ENCODE data around the gene GNAQ. TPM values are rescaled to one million over a fixed set of nuclear protein-coding genes. Genes with fewer than 3 reads are reported as not detected.

The GNAQ gene
- total and polyA plus RNA-seq, 2 of the 13 experiments (the other 11 are each of a cell fraction or from before 2014, with no cell fraction given) = 16.5 to 17.7 TPM

DNA sequence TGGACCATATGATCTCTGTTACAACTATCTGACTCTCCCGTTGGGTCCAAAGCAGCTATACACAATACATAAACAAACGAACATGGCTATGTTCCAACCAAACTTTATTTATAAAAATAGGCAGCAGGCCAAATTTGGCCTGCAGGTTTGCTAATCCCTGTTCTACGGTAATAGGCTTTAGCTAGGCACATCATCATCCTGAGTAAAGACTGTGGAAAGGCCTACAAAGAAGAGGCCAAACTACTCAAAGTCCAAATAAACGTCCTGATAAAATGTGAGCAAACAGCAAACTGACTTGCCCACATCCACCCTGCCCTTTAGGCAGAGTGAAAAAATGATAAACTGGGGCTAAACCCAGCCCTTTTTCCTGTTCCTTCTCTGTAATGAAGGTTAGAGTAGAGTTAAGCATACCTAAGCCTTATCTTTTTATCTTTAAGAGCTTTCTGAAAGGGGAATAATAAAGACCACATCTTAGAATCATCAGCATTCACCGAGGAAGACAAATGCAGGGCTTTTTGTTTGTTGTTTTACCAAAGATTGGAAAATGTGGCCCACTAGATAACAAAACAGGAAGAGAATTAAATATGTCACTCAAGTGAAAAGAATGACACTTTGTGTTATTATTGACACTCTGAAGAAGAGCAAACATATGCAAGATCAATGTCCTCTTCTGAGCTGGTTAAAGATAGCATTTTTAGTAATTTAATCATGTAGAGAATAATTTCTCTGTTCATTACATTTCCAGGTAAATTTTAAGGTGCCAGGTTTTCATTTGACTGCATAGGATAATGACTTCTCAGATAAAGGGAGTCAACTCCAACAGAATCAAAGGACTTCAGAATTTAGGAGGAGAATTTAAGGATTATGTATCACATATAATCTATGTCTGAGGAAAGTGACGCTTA lies 223.5 kb downstream of the GNAQ start (continued):
- TF ChIP-seq, protein P1, sequence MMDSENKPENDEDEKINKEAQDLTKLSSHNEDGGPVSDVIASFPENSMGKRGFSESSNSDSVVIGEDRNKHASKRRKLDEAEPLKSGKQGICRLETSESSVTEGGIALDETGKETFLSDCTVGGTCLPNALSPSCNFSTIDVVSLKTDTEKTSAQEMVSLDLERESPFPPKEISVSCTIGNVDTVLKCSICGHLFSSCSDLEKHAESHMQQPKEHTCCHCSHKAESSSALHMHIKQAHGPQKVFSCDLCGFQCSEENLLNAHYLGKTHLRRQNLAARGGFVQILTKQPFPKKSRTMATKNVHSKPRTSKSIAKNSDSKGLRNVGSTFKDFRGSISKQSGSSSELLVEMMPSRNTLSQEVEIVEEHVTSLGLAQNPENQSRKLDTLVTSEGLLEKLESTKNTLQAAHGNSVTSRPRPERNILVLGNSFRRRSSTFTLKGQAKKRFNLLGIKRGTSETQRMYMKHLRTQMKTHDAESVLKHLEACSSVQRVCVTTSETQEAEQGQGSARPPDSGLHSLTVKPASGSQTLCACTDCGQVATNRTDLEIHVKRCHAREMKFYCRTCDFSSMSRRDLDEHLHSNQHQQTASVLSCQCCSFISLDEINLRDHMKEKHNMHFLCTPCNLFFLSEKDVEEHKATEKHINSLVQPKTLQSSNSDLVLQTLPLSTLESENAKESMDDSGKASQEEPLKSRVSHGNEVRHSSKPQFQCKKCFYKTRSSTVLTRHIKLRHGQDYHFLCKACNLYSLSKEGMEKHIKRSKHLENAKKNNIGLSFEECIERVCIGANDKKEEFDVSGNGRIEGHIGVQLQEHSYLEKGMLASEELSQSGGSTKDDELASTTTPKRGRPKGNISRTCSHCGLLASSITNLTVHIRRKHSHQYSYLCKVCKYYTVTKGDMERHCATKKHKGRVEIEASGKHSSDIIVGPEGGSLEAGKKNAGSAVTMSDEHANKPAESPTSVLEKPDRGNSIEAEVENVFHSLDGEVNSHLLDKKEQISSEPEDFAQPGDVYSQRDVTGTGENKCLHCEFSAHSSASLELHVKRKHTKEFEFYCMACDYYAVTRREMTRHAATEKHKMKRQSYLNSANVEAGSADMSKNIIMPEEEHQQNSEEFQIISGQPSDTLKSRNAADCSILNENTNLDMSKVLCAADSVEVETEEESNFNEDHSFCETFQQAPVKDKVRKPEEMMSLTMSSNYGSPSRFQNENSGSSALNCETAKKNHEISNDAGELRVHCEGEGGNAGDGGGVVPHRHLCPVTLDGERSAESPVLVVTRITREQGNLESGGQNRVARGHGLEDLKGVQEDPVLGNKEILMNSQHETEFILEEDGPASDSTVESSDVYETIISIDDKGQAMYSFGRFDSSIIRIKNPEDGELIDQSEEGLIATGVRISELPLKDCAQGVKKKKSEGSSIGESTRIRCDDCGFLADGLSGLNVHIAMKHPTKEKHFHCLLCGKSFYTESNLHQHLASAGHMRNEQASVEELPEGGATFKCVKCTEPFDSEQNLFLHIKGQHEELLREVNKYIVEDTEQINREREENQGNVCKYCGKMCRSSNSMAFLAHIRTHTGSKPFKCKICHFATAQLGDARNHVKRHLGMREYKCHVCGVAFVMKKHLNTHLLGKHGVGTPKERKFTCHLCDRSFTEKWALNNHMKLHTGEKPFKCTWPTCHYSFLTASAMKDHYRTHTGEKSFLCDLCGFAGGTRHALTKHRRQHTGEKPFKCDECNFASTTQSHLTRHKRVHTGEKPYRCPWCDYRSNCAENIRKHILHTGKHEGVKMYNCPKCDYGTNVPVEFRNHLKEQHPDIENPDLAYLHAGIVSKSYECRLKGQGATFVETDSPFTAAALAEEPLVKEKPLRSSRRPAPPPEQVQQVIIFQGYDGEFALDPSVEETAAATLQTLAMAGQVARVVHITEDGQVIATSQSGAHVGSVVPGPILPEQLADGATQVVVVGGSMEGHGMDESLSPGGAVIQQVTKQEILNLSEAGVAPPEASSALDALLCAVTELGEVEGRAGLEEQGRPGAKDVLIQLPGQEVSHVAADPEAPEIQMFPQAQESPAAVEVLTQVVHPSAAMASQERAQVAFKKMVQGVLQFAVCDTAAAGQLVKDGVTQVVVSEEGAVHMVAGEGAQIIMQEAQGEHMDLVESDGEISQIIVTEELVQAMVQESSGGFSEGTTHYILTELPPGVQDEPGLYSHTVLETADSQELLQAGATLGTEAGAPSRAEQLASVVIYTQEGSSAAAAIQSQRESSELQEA (CRISPR knock-in tag; IDR thresholded peaks at IDR 0.05; ENCODE audit: not compliant biosample characterization) = no peak
- TF ChIP-seq HMGA1 (CRISPR knock-in tag; conservative IDR thresholded peaks at IDR 0.05) = no peak
- no peak for TF ChIP-seq TAF15 (IDR thresholded peaks at IDR 0.05; ENCODE audit: low read depth, low read length, poor library complexity, severe bottlenecking)
- TF ChIP-seq, protein P2, sequence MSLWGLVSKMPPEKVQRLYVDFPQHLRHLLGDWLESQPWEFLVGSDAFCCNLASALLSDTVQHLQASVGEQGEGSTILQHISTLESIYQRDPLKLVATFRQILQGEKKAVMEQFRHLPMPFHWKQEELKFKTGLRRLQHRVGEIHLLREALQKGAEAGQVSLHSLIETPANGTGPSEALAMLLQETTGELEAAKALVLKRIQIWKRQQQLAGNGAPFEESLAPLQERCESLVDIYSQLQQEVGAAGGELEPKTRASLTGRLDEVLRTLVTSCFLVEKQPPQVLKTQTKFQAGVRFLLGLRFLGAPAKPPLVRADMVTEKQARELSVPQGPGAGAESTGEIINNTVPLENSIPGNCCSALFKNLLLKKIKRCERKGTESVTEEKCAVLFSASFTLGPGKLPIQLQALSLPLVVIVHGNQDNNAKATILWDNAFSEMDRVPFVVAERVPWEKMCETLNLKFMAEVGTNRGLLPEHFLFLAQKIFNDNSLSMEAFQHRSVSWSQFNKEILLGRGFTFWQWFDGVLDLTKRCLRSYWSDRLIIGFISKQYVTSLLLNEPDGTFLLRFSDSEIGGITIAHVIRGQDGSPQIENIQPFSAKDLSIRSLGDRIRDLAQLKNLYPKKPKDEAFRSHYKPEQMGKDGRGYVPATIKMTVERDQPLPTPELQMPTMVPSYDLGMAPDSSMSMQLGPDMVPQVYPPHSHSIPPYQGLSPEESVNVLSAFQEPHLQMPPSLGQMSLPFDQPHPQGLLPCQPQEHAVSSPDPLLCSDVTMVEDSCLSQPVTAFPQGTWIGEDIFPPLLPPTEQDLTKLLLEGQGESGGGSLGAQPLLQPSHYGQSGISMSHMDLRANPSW (CRISPR knock-in tag; IDR thresholded peaks at IDR 0.05; ENCODE audit: borderline replicate concordance) = no peak
- no peak for TF ChIP-seq CBX1 (IDR thresholded peaks at IDR 0.05; ENCODE audit: low read depth)
- TF ChIP-seq ZNF180 (CRISPR knock-in tag; IDR thresholded peaks at IDR 0.05; ENCODE audit: borderline replicate concordance, low read depth) = no peak
- TF ChIP-seq, protein P3, sequence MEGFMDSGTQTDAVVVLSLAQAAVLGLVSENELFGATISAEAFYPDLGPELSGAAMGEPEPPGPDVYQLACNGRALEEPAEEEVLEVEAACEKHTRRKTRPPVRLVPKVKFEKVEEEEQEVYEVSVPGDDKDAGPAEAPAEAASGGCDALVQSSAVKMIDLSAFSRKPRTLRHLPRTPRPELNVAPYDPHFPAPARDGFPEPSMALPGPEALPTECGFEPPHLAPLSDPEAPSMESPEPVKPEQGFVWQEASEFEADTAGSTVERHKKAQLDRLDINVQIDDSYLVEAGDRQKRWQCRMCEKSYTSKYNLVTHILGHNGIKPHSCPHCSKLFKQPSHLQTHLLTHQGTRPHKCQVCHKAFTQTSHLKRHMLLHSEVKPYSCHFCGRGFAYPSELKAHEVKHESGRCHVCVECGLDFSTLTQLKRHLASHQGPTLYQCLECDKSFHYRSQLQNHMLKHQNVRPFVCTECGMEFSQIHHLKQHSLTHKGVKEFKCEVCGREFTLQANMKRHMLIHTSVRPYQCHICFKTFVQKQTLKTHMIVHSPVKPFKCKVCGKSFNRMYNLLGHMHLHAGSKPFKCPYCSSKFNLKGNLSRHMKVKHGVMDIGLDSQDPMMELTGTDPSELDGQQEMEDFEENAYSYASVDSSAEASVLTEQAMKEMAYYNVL (CRISPR knock-in tag; IDR thresholded peaks at IDR 0.05; ENCODE audit: borderline replicate concordance) = peak; percentile 64; the same call in 1 of the 2 replicates
- TF ChIP-seq, protein P4, sequence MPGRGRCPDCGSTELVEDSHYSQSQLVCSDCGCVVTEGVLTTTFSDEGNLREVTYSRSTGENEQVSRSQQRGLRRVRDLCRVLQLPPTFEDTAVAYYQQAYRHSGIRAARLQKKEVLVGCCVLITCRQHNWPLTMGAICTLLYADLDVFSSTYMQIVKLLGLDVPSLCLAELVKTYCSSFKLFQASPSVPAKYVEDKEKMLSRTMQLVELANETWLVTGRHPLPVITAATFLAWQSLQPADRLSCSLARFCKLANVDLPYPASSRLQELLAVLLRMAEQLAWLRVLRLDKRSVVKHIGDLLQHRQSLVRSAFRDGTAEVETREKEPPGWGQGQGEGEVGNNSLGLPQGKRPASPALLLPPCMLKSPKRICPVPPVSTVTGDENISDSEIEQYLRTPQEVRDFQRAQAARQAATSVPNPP (CRISPR knock-in tag; IDR thresholded peaks at IDR 0.05) = no peak
- TF ChIP-seq, protein P5, sequence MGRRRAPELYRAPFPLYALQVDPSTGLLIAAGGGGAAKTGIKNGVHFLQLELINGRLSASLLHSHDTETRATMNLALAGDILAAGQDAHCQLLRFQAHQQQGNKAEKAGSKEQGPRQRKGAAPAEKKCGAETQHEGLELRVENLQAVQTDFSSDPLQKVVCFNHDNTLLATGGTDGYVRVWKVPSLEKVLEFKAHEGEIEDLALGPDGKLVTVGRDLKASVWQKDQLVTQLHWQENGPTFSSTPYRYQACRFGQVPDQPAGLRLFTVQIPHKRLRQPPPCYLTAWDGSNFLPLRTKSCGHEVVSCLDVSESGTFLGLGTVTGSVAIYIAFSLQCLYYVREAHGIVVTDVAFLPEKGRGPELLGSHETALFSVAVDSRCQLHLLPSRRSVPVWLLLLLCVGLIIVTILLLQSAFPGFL (CRISPR knock-in tag; IDR thresholded peaks at IDR 0.05) = no peak
- no peak for TF ChIP-seq MAFK (conservative IDR thresholded peaks at IDR 0.05 in 1 of 2, IDR thresholded peaks at IDR 0.05 in 1 of 2; ENCODE audit: low read length in 2 of 2)

Measured in HepG2 (cell line).